WTC11 (cell line): ENCODE measurements around the gene SLC25A38. TPM values are rescaled to one million over a fixed set of nuclear protein-coding genes. Genes with fewer than 3 reads are reported as not detected.

ENCODE experiments used
- FOXP1 ChIP-seq: sonication (generic); formaldehyde crosslinking; IDR thresholded peaks from 2 replicates; pipeline ENCODE4 v1.8.0; 2022; ENCODE audit warnings: missing genetic modification reagents, mild to moderate bottlenecking, moderate library complexity, borderline replicate concordance
- GRHL2 ChIP-seq: fragments of 250-450 bp; sonication (Bioruptor Pico); IDR thresholded peaks from 2 replicates; pipeline ENCODE4 v1.8.0; 2022; ENCODE audit warnings: mild to moderate bottlenecking, moderate library complexity; ENCODE audit not compliant: insufficient replicate concordance, severe bottlenecking
- NFE2L1 ChIP-seq: sonication (generic); formaldehyde crosslinking; IDR thresholded peaks from 2 replicates; pipeline ENCODE4 v1.8.1; 2023; ENCODE audit warnings: missing genetic modification reagents
- NFYB ChIP-seq: sonication (generic); formaldehyde crosslinking; conservative IDR thresholded peaks from 2 replicates; pipeline ENCODE4 v1.8.0; 2022; ENCODE audit warnings: low read depth, missing genetic modification reagents
- ZBTB21 ChIP-seq: sonication (generic); formaldehyde crosslinking; IDR thresholded peaks from 2 replicates; pipeline ENCODE4 v1.8.1; 2023; ENCODE audit warnings: mild to moderate bottlenecking, missing genetic modification reagents, borderline replicate concordance
- ZNF219 ChIP-seq: sonication (generic); formaldehyde crosslinking; IDR thresholded peaks from 2 replicates; pipeline ENCODE4 v1.8.0; 2023; ENCODE audit warnings: missing genetic modification reagents, mild to moderate bottlenecking, borderline replicate concordance
- ZNF232 ChIP-seq: sonication (generic); formaldehyde crosslinking; IDR thresholded peaks from 2 replicates; pipeline ENCODE4 v1.8.0; 2022; ENCODE audit warnings: mild to moderate bottlenecking, missing genetic modification reagents
- ZNF396 ChIP-seq: fragments of 250-450 bp; sonication (Bioruptor Pico); IDR thresholded peaks from 2 replicates; pipeline ENCODE4 v1.8.0; 2021; ENCODE audit warnings: mild to moderate bottlenecking, moderate library complexity, borderline replicate concordance
- ZNF423 ChIP-seq: fragments of 250-450 bp; sonication (Bioruptor Pico); IDR thresholded peaks from 2 replicates; pipeline ENCODE4 v2.1.2; 2022; ENCODE audit warnings: mild to moderate bottlenecking, moderate library complexity
- total RNA-seq: library from RNA; stranded (reverse); gene quantifications from 3 replicates; pipeline ENCODE4 v1.2.3, GENCODE V29; 2021
- TF ChIP-seq, protein P1 (sequence below): sonication (generic); formaldehyde crosslinking; IDR thresholded peaks from 2 replicates; pipeline ENCODE4 v1.8.0; 2022; ENCODE audit warnings: mild to moderate bottlenecking, missing genetic modification reagents
- TF ChIP-seq, protein P2 (sequence below): fragments of 250-450 bp; sonication (Bioruptor Pico); IDR thresholded peaks from 2 replicates; pipeline ENCODE4 v1.8.0; 2021; ENCODE audit warnings: mild to moderate bottlenecking
- TF ChIP-seq, protein P3 (sequence below): fragments of 200-600 bp; IDR thresholded peaks from 2 replicates; pipeline ENCODE4 v1.8.0; 2022; ENCODE audit warnings: antibody characterized with exemption
- TF ChIP-seq, protein P4 (sequence below): sonication (generic); formaldehyde crosslinking; IDR thresholded peaks from 2 replicates; pipeline ENCODE4 v1.8.0; 2022; ENCODE audit warnings: mild to moderate bottlenecking, missing genetic modification reagents
- TF ChIP-seq, protein P5 (sequence below): sonication (generic); formaldehyde crosslinking; IDR thresholded peaks from 2 replicates; pipeline ENCODE4 v1.8.1; 2022; ENCODE audit warnings: low read depth, mild to moderate bottlenecking, moderate library complexity, missing genetic modification reagents, borderline replicate concordance
- TF ChIP-seq, protein P6 (sequence below): fragments of 250-450 bp; sonication (Bioruptor Pico); conservative IDR thresholded peaks from 2 replicates; pipeline ENCODE4 v1.9.0; 2021; ENCODE audit warnings: mild to moderate bottlenecking
- TF ChIP-seq, protein P7 (sequence below): fragments of 250-450 bp; sonication (Bioruptor Pico); IDR thresholded peaks from 2 replicates; pipeline ENCODE4 v1.9.0; 2021; ENCODE audit warnings: mild to moderate bottlenecking
- TF ChIP-seq, protein P8 (sequence below): sonication (generic); formaldehyde crosslinking; conservative IDR thresholded peaks from 2 replicates; pipeline ENCODE4 v1.8.1; 2022; ENCODE audit warnings: mild to moderate bottlenecking, missing genetic modification reagents
- TF ChIP-seq, protein P9 (sequence below): sonication (generic); formaldehyde crosslinking; IDR thresholded peaks from 2 replicates; pipeline ENCODE4 v1.8.1; 2022; ENCODE audit warnings: mild to moderate bottlenecking, moderate library complexity, missing genetic modification reagents

Gene SLC25A38
- total RNA-seq, 1 experiment from 2014 or later, result 34.9 TPM

DNA sequence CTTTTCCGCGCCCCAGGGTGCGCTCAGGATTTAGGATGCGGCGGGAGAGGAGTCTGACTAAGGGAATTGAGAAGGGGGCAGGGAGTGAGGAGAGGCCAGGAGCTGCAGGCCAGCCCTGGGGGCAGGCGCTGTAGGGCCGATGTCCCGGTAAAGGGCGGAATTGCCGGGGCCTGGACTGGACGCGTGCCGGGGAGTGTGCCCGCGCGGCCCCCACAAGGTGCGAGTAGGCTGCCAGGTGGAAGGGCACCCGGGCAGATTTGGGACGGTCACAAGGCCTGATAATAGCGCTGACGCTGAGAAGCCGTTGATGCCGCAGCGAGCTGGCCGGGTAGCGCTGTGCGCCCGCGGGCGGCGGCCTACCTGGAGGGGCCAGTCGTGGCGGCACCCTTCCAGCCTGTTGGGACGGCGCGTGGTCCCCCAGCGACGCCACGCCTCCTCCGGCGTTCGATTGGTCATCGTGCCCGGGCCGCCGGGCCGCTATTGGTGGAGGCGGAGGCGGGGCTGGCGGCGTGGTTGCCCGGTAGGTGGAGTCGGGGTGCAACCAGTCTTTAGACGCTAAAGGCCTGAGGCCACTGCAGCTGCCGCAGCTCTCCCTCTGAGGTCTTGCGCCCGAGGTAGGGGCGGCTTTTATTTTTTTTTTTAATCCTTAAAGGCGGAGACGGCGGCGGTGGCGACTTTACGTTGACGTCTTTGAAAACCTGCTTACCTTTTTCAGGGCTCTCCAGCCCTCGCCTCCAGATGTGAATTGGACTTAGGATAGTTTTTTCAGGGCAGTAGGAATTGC lies 903 bp downstream of the SLC25A38 start (continued):
- TF ChIP-seq, protein P1, sequence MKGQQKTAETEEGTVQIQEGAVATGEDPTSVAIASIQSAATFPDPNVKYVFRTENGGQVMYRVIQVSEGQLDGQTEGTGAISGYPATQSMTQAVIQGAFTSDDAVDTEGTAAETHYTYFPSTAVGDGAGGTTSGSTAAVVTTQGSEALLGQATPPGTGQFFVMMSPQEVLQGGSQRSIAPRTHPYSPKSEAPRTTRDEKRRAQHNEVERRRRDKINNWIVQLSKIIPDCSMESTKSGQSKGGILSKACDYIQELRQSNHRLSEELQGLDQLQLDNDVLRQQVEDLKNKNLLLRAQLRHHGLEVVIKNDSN (CRISPR knock-in tag), result peak; percentile 40; the same call in 1 of the 2 replicates
- TF ChIP-seq, protein P2, sequence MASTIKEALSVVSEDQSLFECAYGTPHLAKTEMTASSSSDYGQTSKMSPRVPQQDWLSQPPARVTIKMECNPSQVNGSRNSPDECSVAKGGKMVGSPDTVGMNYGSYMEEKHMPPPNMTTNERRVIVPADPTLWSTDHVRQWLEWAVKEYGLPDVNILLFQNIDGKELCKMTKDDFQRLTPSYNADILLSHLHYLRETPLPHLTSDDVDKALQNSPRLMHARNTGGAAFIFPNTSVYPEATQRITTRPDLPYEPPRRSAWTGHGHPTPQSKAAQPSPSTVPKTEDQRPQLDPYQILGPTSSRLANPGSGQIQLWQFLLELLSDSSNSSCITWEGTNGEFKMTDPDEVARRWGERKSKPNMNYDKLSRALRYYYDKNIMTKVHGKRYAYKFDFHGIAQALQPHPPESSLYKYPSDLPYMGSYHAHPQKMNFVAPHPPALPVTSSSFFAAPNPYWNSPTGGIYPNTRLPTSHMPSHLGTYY (CRISPR knock-in tag), result no peak
- TF ChIP-seq NFYB (CRISPR knock-in tag), result peak; percentile 98
- TF ChIP-seq, protein P3, sequence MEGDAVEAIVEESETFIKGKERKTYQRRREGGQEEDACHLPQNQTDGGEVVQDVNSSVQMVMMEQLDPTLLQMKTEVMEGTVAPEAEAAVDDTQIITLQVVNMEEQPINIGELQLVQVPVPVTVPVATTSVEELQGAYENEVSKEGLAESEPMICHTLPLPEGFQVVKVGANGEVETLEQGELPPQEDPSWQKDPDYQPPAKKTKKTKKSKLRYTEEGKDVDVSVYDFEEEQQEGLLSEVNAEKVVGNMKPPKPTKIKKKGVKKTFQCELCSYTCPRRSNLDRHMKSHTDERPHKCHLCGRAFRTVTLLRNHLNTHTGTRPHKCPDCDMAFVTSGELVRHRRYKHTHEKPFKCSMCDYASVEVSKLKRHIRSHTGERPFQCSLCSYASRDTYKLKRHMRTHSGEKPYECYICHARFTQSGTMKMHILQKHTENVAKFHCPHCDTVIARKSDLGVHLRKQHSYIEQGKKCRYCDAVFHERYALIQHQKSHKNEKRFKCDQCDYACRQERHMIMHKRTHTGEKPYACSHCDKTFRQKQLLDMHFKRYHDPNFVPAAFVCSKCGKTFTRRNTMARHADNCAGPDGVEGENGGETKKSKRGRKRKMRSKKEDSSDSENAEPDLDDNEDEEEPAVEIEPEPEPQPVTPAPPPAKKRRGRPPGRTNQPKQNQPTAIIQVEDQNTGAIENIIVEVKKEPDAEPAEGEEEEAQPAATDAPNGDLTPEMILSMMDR, result no peak
- peak; percentile 57; the same call in 1 of the 2 replicates for TF ChIP-seq ZNF232 (CRISPR knock-in tag)
- TF ChIP-seq NFE2L1 (CRISPR knock-in tag), result no peak
- TF ChIP-seq, protein P4, sequence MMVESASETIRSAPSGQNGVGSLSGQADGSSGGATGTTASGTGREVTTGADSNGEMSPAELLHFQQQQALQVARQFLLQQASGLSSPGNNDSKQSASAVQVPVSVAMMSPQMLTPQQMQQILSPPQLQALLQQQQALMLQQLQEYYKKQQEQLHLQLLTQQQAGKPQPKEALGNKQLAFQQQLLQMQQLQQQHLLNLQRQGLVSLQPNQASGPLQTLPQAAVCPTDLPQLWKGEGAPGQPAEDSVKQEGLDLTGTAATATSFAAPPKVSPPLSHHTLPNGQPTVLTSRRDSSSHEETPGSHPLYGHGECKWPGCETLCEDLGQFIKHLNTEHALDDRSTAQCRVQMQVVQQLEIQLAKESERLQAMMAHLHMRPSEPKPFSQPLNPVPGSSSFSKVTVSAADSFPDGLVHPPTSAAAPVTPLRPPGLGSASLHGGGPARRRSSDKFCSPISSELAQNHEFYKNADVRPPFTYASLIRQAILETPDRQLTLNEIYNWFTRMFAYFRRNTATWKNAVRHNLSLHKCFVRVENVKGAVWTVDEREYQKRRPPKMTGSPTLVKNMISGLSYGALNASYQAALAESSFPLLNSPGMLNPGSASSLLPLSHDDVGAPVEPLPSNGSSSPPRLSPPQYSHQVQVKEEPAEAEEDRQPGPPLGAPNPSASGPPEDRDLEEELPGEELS (CRISPR knock-in tag), result peak; percentile 74; the same call in 1 of the 2 replicates
- TF ChIP-seq, protein P5, sequence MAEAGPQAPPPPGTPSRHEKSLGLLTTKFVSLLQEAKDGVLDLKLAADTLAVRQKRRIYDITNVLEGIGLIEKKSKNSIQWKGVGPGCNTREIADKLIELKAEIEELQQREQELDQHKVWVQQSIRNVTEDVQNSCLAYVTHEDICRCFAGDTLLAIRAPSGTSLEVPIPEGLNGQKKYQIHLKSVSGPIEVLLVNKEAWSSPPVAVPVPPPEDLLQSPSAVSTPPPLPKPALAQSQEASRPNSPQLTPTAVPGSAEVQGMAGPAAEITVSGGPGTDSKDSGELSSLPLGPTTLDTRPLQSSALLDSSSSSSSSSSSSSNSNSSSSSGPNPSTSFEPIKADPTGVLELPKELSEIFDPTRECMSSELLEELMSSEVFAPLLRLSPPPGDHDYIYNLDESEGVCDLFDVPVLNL (CRISPR knock-in tag), result no peak
- peak; percentile 25; the same call in 1 of the 2 replicates for TF ChIP-seq ZNF423 (CRISPR knock-in tag)
- TF ChIP-seq, protein P6, sequence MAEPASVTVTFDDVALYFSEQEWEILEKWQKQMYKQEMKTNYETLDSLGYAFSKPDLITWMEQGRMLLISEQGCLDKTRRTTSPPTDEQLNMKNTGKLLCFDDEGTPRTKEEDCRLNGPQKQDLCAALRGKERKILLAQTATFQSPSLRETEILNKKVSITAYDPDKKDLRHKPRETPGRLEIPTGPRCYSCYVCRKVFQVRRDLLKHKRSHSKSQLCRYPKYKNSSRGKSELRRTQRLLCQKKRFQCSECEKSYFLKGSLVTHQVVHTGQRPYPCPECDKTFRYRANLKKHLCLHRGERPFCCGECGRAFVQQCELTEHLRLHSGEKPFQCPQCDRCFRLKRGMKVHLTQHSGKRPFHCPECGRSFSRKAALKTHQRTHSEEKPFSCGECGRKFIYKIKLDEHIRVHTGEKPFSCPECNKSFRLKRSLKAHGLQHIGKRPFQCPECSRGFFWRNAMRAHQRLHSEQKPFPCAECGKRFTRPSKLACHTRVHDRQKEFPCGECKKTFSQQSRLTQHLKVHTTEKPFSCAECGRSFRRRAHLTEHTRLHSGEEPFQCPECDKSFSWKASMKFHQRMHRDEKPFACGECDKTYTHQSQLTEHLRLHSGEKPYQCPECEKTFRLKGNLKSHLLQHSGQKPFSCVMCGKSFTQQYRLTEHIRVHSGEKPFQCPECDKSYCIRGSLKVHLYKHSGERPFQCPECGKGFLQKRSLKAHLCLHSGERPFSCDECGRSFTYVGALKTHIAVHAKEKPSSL (CRISPR knock-in tag), result no peak
- 0 out of 2 replicates have a peak, but pooled peaks have one; percentile 28 for TF ChIP-seq FOXP1 (CRISPR knock-in tag)
- no peak for TF ChIP-seq ZBTB21 (CRISPR knock-in tag)
- no peak for TF ChIP-seq ZNF396 (CRISPR knock-in tag)
- TF ChIP-seq GRHL2 (CRISPR knock-in tag), result no peak
- no peak for TF ChIP-seq ZNF219 (CRISPR knock-in tag)
- TF ChIP-seq, protein P7, sequence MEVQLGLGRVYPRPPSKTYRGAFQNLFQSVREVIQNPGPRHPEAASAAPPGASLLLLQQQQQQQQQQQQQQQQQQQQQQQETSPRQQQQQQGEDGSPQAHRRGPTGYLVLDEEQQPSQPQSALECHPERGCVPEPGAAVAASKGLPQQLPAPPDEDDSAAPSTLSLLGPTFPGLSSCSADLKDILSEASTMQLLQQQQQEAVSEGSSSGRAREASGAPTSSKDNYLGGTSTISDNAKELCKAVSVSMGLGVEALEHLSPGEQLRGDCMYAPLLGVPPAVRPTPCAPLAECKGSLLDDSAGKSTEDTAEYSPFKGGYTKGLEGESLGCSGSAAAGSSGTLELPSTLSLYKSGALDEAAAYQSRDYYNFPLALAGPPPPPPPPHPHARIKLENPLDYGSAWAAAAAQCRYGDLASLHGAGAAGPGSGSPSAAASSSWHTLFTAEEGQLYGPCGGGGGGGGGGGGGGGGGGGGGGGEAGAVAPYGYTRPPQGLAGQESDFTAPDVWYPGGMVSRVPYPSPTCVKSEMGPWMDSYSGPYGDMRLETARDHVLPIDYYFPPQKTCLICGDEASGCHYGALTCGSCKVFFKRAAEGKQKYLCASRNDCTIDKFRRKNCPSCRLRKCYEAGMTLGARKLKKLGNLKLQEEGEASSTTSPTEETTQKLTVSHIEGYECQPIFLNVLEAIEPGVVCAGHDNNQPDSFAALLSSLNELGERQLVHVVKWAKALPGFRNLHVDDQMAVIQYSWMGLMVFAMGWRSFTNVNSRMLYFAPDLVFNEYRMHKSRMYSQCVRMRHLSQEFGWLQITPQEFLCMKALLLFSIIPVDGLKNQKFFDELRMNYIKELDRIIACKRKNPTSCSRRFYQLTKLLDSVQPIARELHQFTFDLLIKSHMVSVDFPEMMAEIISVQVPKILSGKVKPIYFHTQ, result no peak
- TF ChIP-seq, protein P8, sequence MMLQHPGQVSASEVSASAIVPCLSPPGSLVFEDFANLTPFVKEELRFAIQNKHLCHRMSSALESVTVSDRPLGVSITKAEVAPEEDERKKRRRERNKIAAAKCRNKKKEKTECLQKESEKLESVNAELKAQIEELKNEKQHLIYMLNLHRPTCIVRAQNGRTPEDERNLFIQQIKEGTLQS (CRISPR knock-in tag), result no peak
- TF ChIP-seq, protein P9, sequence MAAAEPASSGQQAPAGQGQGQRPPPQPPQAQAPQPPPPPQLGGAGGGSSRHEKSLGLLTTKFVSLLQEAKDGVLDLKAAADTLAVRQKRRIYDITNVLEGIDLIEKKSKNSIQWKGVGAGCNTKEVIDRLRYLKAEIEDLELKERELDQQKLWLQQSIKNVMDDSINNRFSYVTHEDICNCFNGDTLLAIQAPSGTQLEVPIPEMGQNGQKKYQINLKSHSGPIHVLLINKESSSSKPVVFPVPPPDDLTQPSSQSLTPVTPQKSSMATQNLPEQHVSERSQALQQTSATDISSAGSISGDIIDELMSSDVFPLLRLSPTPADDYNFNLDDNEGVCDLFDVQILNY (CRISPR knock-in tag), result no peak
